GM12874 (cell line): ENCODE measurements around the gene MSTO1.

ENCODE experiments used
- CTCF ChIP-seq: IDR thresholded peaks from 2 replicates; pipeline ENCODE4 v1.5.1; 2011; ENCODE audit warnings: low read depth, mild to moderate bottlenecking, control low read depth, low read length, moderate library complexity; ENCODE audit not compliant: insufficient read depth

MSTO1 gene

GRCh38 chr1:155643230-155643629, 33.2 kb downstream of the MSTO1 start:
- TF ChIP-seq CTCF = no peak

- no peak for TF ChIP-seq CTCF
Observed at GRCh38 chr1:155645034-155645598, 35.1 kb downstream of the MSTO1 start.

DNA sequence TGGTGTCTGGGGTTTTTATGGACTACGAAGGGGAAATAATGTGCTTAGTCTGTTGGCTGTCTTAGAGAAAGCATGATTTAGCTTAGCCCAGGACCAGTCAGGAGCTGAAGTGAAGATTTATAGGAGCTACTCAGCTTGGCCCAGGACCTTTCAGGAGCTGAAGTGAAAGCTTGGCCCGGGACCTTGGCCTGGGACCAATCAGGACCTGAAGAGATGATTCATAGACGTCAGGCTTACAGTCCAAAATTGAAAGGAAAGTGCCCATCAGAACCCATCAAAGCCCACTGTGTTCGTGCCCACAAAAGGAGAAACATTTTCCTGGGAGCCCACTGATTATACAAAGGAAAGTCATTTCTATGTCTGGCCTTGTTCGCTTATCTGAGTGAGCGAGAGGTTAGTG, 35.6 kb downstream of the MSTO1 start:
- TF ChIP-seq CTCF = no peak

- no peak for TF ChIP-seq CTCF
Observed at GRCh38 chr1:155646307-155646706, 36.3 kb downstream of the MSTO1 start.

DNA sequence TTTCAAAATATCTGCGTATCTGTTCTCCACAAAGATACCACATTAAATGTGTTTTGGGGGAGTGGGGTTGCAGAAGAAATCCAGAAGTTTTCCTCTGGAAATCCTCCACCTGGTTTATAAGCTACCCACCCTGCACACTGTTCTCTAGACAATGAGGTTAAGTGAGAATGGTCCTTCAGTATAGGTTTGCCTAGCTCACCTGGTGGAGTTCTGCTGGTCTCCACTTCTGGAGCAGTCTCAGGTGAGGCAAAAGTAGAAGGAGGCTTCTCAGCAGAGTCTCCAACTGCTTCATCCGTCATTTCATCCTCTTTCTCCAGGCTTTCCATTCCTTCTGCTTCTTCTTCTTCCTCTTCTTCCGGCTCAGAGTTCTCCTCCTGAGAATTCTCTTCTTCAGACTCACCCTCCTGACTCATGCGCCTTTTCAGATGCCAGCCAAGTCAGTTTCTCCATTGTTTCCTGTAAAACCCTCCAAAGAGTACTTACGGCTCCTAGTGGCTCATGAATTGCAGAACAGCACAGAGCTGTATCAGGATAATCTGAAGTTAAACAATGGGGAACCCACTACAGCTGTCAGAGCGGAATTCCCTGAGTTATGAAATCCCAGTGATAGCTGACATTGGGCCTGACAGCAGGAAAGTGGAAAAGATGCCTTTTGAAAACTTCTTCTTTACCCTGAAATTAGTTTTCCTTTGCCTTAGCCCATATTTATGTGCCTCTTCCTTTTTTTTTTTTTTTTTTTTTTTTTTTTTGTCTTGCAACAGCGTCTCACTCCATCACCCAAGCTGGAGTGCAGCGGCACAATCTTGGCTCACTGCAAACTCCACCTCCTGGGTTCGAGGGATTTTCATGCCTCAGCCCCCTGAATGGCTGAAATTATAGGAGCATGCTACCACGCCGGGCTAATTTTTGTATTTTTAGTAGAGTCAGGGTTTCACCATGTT, 38.5 kb downstream of the MSTO1 start:
- no peak for TF ChIP-seq CTCF

- no peak for TF ChIP-seq CTCF
Observed at GRCh38 chr1:155649676-155650075, 39.7 kb downstream of the MSTO1 start.

DNA sequence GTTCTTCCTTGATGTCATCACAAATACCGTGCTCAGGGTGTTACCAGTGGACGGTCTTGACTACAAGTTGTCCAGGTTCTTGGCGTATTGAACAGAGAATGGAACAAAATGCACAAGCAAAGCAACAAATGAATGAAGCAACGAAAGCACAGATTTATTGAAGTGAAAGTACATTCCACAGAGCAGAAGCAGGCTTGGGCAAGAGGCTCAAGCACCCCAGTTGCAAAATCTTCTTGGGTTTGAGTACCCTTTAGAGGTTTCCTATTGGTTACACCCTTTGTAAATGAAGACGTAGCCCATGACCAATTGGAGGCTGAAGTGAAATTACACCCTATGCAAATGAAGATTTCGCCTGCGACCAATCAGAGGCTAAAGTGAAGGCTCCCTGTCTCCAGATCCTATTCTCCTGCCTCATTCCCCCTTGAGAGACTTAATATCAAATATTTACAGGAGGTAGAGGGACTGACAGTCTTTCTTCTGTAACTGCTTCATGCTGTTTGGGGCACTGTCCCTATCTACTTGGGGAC, 40.3 kb downstream of the MSTO1 start:
- TF ChIP-seq CTCF = no peak
